ENCODE data around the gene PUM2. TPM values are rescaled to one million over a fixed set of nuclear protein-coding genes. Genes with fewer than 3 reads are reported as not detected.

Gene PUM2
- total RNA-seq, 1 experiment from 2014 or later = 85.6 TPM

DNA sequence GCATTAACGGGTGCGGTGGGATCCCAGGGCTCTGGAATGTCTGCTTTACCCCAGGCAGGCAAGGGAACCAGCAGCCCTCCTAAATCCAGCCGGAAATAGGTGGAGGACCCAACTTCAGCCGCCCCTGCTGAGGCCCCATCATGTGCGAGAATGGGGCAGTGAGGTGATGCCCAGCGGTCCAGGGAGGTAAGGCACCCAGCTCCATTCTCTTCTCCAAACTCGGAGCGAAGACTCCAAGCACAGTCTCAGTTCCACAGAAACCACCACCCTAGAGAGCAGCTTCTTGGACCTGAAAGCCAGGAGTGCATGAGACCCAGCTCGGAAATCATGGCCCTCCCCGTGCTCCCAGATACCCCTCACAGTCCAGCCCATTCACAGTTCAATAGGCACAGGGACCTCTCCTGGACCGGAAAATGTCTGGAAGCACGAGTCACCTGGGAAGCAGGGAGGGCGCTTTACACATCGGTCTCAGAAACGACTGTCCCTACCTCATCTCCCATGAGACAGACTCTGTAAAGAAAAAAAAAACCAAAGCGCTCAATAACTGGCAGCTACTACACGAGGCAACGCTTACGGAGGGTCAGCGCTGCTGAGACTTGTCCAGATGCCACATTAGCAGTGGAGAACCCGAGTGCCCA, 127.8 kb downstream of the PUM2 start:
- BruUV-seq (replicated peaks) = no TSS peak
- ChIA-PET CTCF (interaction anchor here (1.2 kb wide), 1 partner anchor 87 kb away, joined by 3 read pairs; no protein-coding TSS in a partner anchor), POLR2A (no interaction called here)
- no peak for DNase-seq (ENCODE audit: low read depth, low spot score)
- intact Hi-C loops (cut with micrococcal nuclease; ENCODE audit: unreplicated experiment) (no loop called here), in situ Hi-C loops (cut with HindIII; ENCODE audit: low pct_unique_long_range_greater_than_20kb, low sequenced_read_pairs) (no loop called here)
- Histone ChIP-seq H3K9me3 (ENCODE audit: control insufficient read depth, insufficient read depth, low read depth, low read length) (no peaks in the 10 kb centered on the region), H3K4me3 (ENCODE audit: low read depth in 2 of 2, low read length in 2 of 2) (peak overlapping the region; percentile 68 to 81), H3K36me3 (ENCODE audit: control insufficient read depth, insufficient read depth, low read length) (no peaks in the 10 kb centered on the region; the same call in 1 of the 2 replicates), H3K27me3 (ENCODE audit: control insufficient read depth, insufficient read depth, low read length) (no peaks in the 10 kb centered on the region), H3K27ac (ENCODE audit: low read length) (peak overlapping the region; percentile 82), H3K4me1 (ENCODE audit: control insufficient read depth, insufficient read depth, low read length) (peaks cover 30% of the 10 kb centered on the region)
- ATAC-seq = no peak
- TF ChIP-seq, protein P1, sequence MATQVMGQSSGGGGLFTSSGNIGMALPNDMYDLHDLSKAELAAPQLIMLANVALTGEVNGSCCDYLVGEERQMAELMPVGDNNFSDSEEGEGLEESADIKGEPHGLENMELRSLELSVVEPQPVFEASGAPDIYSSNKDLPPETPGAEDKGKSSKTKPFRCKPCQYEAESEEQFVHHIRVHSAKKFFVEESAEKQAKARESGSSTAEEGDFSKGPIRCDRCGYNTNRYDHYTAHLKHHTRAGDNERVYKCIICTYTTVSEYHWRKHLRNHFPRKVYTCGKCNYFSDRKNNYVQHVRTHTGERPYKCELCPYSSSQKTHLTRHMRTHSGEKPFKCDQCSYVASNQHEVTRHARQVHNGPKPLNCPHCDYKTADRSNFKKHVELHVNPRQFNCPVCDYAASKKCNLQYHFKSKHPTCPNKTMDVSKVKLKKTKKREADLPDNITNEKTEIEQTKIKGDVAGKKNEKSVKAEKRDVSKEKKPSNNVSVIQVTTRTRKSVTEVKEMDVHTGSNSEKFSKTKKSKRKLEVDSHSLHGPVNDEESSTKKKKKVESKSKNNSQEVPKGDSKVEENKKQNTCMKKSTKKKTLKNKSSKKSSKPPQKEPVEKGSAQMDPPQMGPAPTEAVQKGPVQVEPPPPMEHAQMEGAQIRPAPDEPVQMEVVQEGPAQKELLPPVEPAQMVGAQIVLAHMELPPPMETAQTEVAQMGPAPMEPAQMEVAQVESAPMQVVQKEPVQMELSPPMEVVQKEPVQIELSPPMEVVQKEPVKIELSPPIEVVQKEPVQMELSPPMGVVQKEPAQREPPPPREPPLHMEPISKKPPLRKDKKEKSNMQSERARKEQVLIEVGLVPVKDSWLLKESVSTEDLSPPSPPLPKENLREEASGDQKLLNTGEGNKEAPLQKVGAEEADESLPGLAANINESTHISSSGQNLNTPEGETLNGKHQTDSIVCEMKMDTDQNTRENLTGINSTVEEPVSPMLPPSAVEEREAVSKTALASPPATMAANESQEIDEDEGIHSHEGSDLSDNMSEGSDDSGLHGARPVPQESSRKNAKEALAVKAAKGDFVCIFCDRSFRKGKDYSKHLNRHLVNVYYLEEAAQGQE (IDR thresholded peaks at IDR 0.05; ENCODE audit: insufficient read depth in 1 of 2, low read depth in 2 of 2, low read length in 1 of 2) = no peak
- TF ChIP-seq TCF7L2 (IDR thresholded peaks at IDR 0.05; ENCODE audit: low read depth, low read length) = no peak
- TF ChIP-seq POLR2AphosphoS5 (IDR thresholded peaks at IDR 0.05; ENCODE audit: low read depth, low read length) = no peak
- no peak for TF ChIP-seq SIN3A (IDR thresholded peaks at IDR 0.05; ENCODE audit: borderline replicate concordance, insufficient read depth, low read depth, low read length)
- TF ChIP-seq, protein P2, sequence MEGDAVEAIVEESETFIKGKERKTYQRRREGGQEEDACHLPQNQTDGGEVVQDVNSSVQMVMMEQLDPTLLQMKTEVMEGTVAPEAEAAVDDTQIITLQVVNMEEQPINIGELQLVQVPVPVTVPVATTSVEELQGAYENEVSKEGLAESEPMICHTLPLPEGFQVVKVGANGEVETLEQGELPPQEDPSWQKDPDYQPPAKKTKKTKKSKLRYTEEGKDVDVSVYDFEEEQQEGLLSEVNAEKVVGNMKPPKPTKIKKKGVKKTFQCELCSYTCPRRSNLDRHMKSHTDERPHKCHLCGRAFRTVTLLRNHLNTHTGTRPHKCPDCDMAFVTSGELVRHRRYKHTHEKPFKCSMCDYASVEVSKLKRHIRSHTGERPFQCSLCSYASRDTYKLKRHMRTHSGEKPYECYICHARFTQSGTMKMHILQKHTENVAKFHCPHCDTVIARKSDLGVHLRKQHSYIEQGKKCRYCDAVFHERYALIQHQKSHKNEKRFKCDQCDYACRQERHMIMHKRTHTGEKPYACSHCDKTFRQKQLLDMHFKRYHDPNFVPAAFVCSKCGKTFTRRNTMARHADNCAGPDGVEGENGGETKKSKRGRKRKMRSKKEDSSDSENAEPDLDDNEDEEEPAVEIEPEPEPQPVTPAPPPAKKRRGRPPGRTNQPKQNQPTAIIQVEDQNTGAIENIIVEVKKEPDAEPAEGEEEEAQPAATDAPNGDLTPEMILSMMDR (IDR thresholded peaks at IDR 0.05) = no peak

DNA sequence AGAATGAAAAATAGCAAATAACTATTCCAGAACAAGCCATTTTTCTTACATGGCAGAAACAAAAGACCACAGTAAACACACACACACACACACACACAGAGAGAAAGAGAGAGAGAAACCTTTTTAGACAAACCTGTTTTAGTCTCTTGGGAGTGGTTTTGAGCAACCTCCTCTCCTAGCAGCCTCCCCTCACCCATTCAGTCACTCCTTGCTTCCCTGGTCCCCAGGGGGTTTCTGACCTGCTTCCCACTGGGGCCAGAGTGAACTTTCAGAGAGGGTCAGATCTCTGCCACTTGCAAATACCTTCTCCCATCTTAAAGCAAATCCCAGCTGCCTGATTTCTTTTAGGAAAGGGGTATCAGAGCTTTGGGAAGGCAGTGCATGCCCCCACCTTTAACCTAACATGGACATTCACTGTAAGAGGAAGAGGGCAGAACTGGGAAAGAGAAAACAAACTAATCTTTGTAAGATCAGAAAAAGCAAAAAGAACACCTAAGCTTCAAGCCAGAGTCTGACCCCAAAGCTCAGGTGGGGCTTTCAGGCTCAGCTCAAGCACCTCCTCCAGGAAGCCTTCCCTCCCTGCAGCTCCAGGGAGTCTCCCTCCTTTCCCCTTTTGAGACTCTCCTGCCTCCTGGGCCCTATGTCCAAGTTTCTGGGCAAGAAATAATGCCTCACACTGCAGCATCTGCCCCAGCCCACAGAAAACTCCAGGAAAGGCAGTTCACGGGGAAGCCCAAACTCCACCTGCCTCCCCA, 128.5 kb downstream of the PUM2 start:
- DNase-seq (ENCODE audit: low read depth, low spot score) (no peak), ATAC-seq (no peak)
- Histone ChIP-seq H3K9me3 (ENCODE audit: control insufficient read depth, insufficient read depth, low read depth, low read length) (no peaks in the 10 kb centered on the region), H3K36me3 (ENCODE audit: control insufficient read depth, insufficient read depth, low read length) (no peaks in the 10 kb centered on the region; the same call in 1 of the 2 replicates), H3K4me1 (ENCODE audit: control insufficient read depth, insufficient read depth, low read length) (peaks cover 30% of the 10 kb centered on the region), H3K4me3 (ENCODE audit: low read depth in 2 of 2, low read length in 2 of 2) (peak overlapping the region in 1 of 2 experiments; percentile 8; a peak in 1 of 4 replicates), H3K27me3 (ENCODE audit: control insufficient read depth, insufficient read depth, low read length) (no peaks in the 10 kb centered on the region), H3K27ac (ENCODE audit: low read length) (peak overlapping the region; percentile 82)
- BruUV-seq (replicated peaks) = no TSS peak
- TF ChIP-seq TCF7L2 (IDR thresholded peaks at IDR 0.05; ENCODE audit: low read depth, low read length) = no peak
- TF ChIP-seq SIN3A (IDR thresholded peaks at IDR 0.05; ENCODE audit: borderline replicate concordance, insufficient read depth, low read depth, low read length) = no peak
- TF ChIP-seq POLR2AphosphoS5 (IDR thresholded peaks at IDR 0.05; ENCODE audit: low read depth, low read length) = no peak
- TF ChIP-seq, protein P1 (IDR thresholded peaks at IDR 0.05; ENCODE audit: insufficient read depth in 1 of 2, low read depth in 2 of 2, low read length in 1 of 2) = no peak
- TF ChIP-seq, protein P2 (IDR thresholded peaks at IDR 0.05) = no peak
- intact Hi-C loops (cut with micrococcal nuclease; ENCODE audit: unreplicated experiment) = no loop called here
- POLR2A ChIA-PET = no interaction called here
- in situ Hi-C loops (cut with HindIII; ENCODE audit: low pct_unique_long_range_greater_than_20kb, low sequenced_read_pairs) = no loop called here
- CTCF ChIA-PET = interaction anchor here (1.2 kb wide), 1 partner anchor 86 kb away, joined by 3 read pairs; no protein-coding TSS in a partner anchor
